ENCODE measurements around the gene ARID1B.

GRCh38 chr6:157017022-157017421 is 239.8 kb downstream of the ARID1B start:
- TF ChIP-seq CTCF (IDR thresholded peaks at IDR 0.05; ENCODE audit: poor library complexity) (no peak), EZH2 (IDR thresholded peaks at IDR 0.05; ENCODE audit: borderline replicate concordance) (no peak), EZH2phosphoT487 (IDR thresholded peaks at IDR 0.05; ENCODE audit: low read depth, severe bottlenecking, unreplicated experiment) (no peak)
